Natural killer cell (primary cell): ENCODE measurements around the gene PRRX2. TPM values are rescaled to one million over a fixed set of nuclear protein-coding genes. Genes with fewer than 3 reads are reported as not detected.
A peak's percentile ranks its signal among the peaks of the same experiment; 100 is the strongest.

ENCODE experiments used
- ATAC-seq, 3 donors: fragments of 150-1000 bp in 2 of 3; fragments of 200-7000 bp in 1 of 3; cut with Tn5 transposase; 1 replicate in 1 of 3; 2 replicates in 2 of 3; pipeline ENCODE4 v1.10.0; 2021; ENCODE audit warnings: mild to moderate bottlenecking in 2 of 3, moderate library complexity in 2 of 3
- DNase-seq, 2 donors: peaks; one replicate each; pipeline versions ENCODE4 v3.0.0 to v3.0.0-alpha.2; 2013 to 2021; ENCODE audit warnings: mixed read lengths in 1 of 2
- H3K27ac ChIP-seq: one replicate; pipeline ENCODE4 v1.5.1; 2013; ENCODE audit warnings: mild to moderate bottlenecking, low read length
- H3K27me3 ChIP-seq: one replicate; pipeline ENCODE4 v1.6.1; 2013; ENCODE audit warnings: low read length; ENCODE audit not compliant: control insufficient read depth, insufficient read depth
- H3K36me3 ChIP-seq: one replicate; pipeline ENCODE4 v1.6.1; 2013; ENCODE audit warnings: low read length; ENCODE audit not compliant: control insufficient read depth, insufficient read depth
- H3K4me1 ChIP-seq: one replicate; pipeline ENCODE4 v1.6.1; 2013; ENCODE audit warnings: low read length; ENCODE audit not compliant: control insufficient read depth, insufficient read depth
- H3K4me3 ChIP-seq: one replicate; pipeline ENCODE4 v1.5.1; 2013; ENCODE audit warnings: low read length
- H3K9me3 ChIP-seq: one replicate; pipeline ENCODE4 v1.6.1; 2013; ENCODE audit warnings: low read length; ENCODE audit not compliant: control insufficient read depth, insufficient read depth
- H3K27ac Mint-ChIP-seq, 2 donors: one replicate each; pipeline ENCODE4 v1.8.0; 2022; ENCODE audit warnings: mild to moderate bottlenecking in 2 of 2, mixed read lengths in 2 of 2, moderate library complexity in 1 of 2
- H3K27me3 Mint-ChIP-seq, 2 donors: one replicate each; pipeline ENCODE4 v1.8.0; 2022; ENCODE audit warnings: low read depth in 2 of 2, mixed read lengths in 2 of 2
- H3K36me3 Mint-ChIP-seq: one replicate; pipeline ENCODE4 v1.8.0; 2022; ENCODE audit warnings: mixed read lengths
- H3K4me1 Mint-ChIP-seq, 2 donors: one replicate each; pipeline ENCODE4 v1.8.0; 2022; ENCODE audit warnings: mixed read lengths in 2 of 2
- H3K4me3 Mint-ChIP-seq: one replicate; pipeline ENCODE4 v1.8.0; 2022; ENCODE audit warnings: mild to moderate bottlenecking, moderate library complexity, mixed read lengths
- H3K9me3 Mint-ChIP-seq, 2 donors: one replicate each; pipeline ENCODE4 v1.8.0; 2022; ENCODE audit warnings: mixed read lengths in 2 of 2
- WGBS: methylation state at CpG from one replicate; pipeline ENCODE4 v1.1.7; 2013; ENCODE audit warnings: missing lambda C conversion rate; ENCODE audit not compliant: insufficient coverage; 5-methylcytosine and 5-hydroxymethylcytosine counted together
- intact Hi-C: fragments of 100-400 bp; cut with micrococcal nuclease; formaldehyde crosslinking; loops from one replicate; pipeline ENCODE4 v1.14.2; 2022
- total RNA-seq, 4 donors: library from RNA; stranded (reverse); fragments of 120-200 nt in 1 of 4; gene quantifications; one replicate each; pipeline versions ENCODE4 v1.2.3 to v1.2.4, GENCODE V29; 2013 to 2022
- TF ChIP-seq, protein P1 (sequence below): fragments of 200-600 bp; IDR thresholded peaks from one replicate; pipeline ENCODE4 v1.8.0; 2022; ENCODE audit warnings: antibody characterized with exemption

The PRRX2 gene
- total RNA-seq, 3 donors from 2014 or later (not counting 1 experiment from before 2014, with no cell fraction given): not detected

DNA sequence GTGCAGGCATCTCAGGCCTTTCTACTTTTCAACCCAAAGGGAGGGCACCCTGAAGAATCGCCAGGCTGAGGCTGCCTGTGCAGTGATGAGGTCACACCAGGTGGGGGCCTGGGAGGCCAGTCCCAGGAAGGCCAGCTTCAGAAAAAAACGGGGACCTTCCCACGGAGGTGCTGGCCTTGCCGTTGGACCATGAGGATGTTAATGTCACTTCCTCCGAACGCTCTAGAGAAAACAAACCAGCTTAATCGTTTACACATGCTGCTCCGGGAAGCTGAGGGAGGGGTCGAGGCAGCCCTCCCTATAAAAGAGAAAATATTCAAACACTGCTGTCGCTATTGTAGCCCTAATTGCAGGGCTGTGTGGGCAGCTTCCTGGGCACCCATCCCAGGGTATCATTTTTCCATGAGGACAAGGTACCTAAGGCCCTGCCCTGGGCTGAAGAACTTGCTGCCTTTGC lies 60.4 kb downstream of the PRRX2 start:
- no peaks in the 10 kb centered on the region for H3K9me3 ChIP-seq
- Mint-ChIP-seq H3K4me3 (no peak overlapping the region), H3K27me3 (peaks cover 0 to 6% of the 10 kb centered on the region in 2 donors), H3K4me1 (peaks cover 0 to 5% of the 10 kb centered on the region in 2 donors), H3K9me3 (no peaks in the 10 kb centered on the region), H3K36me3 (no peaks in the 10 kb centered on the region), H3K27ac (no peak overlapping the region)
- H3K36me3 ChIP-seq: no peaks in the 10 kb centered on the region
- ATAC-seq: no peak
- H3K4me1 ChIP-seq: peaks cover 4% of the 10 kb centered on the region
- intact Hi-C loops: loop anchor here (2.0 kb wide), 1 partner anchor 57 kb away; no protein-coding TSS in a partner anchor
- no peak for DNase-seq
- 56% methylated on average over 10 of the region's 10 CpGs for WGBS
- H3K27ac ChIP-seq: no peak overlapping the region
- H3K27me3 ChIP-seq: no peaks in the 10 kb centered on the region
- no peak overlapping the region for H3K4me3 ChIP-seq
- TF ChIP-seq, protein P1, sequence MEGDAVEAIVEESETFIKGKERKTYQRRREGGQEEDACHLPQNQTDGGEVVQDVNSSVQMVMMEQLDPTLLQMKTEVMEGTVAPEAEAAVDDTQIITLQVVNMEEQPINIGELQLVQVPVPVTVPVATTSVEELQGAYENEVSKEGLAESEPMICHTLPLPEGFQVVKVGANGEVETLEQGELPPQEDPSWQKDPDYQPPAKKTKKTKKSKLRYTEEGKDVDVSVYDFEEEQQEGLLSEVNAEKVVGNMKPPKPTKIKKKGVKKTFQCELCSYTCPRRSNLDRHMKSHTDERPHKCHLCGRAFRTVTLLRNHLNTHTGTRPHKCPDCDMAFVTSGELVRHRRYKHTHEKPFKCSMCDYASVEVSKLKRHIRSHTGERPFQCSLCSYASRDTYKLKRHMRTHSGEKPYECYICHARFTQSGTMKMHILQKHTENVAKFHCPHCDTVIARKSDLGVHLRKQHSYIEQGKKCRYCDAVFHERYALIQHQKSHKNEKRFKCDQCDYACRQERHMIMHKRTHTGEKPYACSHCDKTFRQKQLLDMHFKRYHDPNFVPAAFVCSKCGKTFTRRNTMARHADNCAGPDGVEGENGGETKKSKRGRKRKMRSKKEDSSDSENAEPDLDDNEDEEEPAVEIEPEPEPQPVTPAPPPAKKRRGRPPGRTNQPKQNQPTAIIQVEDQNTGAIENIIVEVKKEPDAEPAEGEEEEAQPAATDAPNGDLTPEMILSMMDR: no peak

DNA sequence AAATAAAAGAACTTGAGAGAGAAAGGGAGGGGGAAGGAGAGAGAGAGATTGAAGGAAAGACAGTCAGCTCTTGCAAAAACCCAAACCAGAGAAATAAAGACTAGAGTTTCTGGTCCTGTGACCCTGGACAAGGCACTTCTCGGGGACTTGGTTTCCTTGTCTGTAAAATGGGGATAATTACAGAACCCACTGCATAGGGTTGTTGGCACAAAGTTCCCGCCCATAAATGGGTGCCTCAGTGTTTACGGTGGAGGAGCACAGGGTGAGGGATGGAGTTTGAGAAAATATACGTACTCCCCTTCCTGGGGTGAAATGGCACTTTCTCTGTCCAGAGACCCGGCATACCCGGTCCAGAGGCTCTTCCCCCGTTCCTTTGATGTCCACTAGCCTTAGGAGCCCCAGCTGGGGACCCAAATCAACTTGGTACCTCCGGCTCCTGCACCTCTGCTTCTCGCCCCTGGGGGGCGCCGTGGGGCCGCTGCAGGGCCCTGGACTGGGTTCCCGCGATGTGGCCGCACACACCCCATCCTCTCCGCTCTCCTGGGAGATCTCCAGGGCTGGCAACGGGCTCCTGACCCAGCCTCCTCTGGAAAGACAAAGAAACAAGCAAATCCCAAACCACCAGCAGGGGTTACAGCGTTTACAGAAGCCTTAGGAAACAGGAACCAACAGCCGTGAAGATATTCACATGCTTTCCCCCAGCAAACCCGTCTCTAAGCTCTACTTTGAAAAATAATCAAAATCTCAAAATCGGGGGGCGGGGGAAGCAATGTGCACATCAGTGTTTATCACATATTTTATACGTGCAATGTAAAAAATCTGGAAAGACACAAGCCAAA lies 61.1 kb downstream of the PRRX2 start:
- no peak overlapping the region for H3K4me3 Mint-ChIP-seq
- H3K4me1 ChIP-seq: peaks cover 4% of the 10 kb centered on the region

DNA sequence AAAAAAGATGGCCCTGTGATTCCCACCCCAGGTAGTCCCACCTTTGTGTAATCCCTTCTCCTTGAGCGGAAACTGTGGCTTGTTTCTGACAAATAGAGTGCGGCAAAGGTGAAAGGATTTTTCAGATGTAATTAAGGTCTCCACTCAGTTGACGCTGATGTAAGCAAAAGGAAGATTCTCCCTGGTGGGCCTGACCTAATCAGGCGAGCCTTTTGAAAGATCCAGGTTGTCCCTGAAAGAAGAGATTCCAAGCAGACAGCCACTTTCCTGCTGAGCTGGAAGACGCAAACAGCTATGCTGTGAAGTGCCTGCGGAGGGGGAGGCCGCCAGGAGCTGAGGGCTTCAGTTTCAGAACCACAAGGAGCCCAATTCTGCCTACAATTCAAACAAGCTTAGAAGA lies 63.3 kb downstream of the PRRX2 start:
- intact Hi-C loops: no loop called here
- no peak overlapping the region for H3K27ac ChIP-seq
- Mint-ChIP-seq H3K4me3 (no peak overlapping the region), H3K9me3 (no peaks in the 10 kb centered on the region), H3K36me3 (no peaks in the 10 kb centered on the region), H3K4me1 (peaks cover 0 to 5% of the 10 kb centered on the region in 2 donors), H3K27ac (no peak overlapping the region), H3K27me3 (peaks cover 0 to 9% of the 10 kb centered on the region in 2 donors)
- 93% methylated on average over 7 of the region's 7 CpGs for WGBS
- no peaks in the 10 kb centered on the region for H3K9me3 ChIP-seq
- DNase-seq (no peak), ATAC-seq (no peak)
- peaks cover 4% of the 10 kb centered on the region for H3K4me1 ChIP-seq
- no peaks in the 10 kb centered on the region for H3K36me3 ChIP-seq
- TF ChIP-seq, protein P1: no peak
- no peak overlapping the region for H3K4me3 ChIP-seq
- no peaks in the 10 kb centered on the region for H3K27me3 ChIP-seq

More for the DNA sequence above, 61.1 kb downstream of the PRRX2 start:
- Mint-ChIP-seq H3K27ac (no peak overlapping the region), H3K27me3 (peaks cover 0 to 6% of the 10 kb centered on the region in 2 donors), H3K36me3 (no peaks in the 10 kb centered on the region), H3K9me3 (no peaks in the 10 kb centered on the region), H3K4me1 (peaks cover 0 to 5% of the 10 kb centered on the region in 2 donors)
- Histone ChIP-seq H3K4me3 (no peak overlapping the region), H3K9me3 (no peaks in the 10 kb centered on the region), H3K27me3 (no peaks in the 10 kb centered on the region), H3K36me3 (no peaks in the 10 kb centered on the region), H3K27ac (no peak overlapping the region)
- intact Hi-C loops: loop anchor here (2.0 kb wide), 1 partner anchor 56 kb away; no protein-coding TSS in a partner anchor
- DNase-seq (peak; percentile 49 to 75), ATAC-seq (peak; percentile 79 to 95 (median 93))
- WGBS: 20% methylated on average over 23 of the region's 23 CpGs
- TF ChIP-seq, protein P1: peak; percentile 74
